ENCODE data around the gene WDR4.
"Not testable (repeated sequence)": the region's sequence is repeated elsewhere in the genome, so short reads cannot be mapped to it uniquely, and the experiment has no call there.

WDR4 gene

DNA sequence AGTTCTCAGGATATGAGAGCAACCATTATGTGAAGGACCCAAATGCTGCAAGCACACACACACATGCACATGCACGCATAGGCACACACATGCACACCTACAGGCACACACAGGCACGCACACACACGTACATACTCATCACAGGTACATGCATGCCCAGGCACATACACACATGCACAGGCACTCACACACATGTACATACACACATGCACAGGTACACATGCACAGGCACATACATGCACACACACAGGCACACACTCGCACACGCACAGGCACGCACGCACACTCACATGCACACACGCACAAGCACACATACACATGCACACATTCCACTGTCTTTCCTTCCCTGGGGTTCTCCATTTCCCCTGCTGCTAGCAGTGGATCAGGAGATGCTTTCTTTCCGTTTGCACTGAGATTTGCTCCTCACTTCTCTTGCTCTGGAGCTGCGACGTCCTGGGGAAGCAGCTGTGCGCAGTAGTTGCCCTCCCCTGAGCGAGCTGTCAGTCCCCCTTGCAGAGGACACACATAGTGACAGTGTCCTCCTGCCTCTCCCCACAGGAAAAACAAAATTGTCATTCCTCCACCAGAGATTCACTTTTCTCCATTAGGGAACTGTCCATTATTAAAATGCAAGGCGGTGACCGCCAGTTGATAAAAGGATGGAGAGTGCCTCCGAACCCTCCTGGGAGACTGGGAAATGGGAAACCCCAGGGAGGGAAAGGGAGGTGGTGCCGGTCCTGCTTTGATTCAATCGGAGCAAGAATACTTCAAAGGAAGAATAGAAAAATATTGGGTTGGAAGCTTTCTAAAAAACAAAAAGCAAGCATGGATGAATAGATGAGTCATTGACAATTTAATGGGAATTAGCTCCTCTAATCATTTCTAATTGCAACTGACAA lies 69.5 kb downstream of the WDR4 start:
- DNase-seq: no peak

DNA sequence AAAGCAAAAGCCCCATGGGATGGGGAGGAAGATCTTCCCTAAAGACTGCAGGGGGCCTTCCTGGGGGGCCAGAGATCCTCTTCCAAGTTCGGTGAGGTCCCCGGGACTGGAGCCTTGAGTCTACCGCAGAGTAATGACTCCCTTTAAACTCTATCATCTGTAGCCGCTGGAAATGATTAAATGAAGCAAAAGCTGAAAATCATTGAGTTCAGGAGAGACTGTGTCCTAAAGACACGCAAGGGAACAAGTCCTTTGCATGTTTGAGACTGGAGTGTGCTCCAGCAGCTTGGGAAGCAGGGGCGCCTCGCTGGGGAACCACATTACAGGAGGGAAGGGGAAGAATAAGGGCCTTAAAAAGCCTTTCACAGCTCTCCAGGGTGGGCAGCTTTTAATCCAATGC lies 70.2 kb downstream of the WDR4 start:
- no peak for DNase-seq

DNA sequence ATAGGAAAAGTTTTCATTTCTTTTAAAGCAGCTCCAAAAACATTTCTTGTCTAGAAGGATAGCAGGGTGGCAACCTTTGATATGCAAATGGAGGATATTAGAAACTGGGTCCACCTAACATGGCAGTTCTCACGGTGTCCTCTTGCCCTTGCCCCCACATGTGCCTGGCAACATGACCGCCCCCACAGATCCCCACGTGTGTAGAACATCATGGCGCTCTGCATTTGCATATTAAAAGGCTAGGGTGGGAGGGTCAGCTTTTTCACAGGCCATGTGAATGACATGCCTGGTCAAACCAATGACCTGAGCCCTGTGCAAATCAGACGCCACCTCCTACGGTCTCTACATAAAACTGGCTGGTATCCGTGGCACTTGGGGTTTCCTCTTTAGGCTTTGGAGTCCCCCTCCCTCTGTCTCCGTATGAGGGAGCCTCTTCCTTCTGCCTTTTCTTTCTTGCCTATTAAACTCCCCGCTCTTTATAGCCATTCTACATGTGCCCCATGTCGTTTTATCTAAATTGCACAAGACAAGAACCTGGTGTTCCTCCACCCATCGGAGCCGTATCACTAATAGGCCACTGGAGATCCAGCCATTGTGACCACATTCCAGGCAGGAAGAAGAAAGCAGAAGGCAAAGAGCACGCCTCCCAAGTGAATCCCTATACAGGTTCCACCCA lies 71.3 kb downstream of the WDR4 start:
- DNase-seq: no peak

DNA sequence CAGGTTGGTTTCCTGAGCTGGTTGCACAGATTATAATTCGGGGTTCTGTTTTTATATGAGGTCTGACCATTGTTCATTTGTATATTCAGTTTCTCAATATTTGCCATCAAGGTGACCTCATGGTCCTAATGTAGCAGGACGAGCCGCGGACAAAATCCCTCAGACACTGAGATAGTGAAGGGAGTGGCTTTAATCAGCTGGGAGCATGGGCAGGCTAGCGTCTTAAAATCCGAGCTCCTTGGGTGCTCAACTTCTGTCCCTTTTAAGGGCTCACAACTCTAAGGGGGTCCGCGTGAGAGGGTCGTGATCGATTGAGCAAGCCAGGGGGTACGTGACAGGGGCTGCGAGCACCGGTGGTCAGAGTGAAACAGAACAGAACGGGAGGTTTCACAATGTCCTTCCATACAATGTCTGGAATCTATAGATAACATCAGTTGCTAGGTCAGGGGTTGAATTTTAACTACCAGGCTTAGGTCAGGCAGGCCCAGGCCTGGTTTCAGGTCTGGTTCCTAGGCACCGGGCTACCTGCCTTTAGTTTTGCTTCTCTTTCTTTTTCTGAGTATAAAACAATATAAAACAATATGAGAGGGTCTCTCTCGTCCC lies 71.9 kb downstream of the WDR4 start:
- DNase-seq: not testable (repeated sequence)

DNA sequence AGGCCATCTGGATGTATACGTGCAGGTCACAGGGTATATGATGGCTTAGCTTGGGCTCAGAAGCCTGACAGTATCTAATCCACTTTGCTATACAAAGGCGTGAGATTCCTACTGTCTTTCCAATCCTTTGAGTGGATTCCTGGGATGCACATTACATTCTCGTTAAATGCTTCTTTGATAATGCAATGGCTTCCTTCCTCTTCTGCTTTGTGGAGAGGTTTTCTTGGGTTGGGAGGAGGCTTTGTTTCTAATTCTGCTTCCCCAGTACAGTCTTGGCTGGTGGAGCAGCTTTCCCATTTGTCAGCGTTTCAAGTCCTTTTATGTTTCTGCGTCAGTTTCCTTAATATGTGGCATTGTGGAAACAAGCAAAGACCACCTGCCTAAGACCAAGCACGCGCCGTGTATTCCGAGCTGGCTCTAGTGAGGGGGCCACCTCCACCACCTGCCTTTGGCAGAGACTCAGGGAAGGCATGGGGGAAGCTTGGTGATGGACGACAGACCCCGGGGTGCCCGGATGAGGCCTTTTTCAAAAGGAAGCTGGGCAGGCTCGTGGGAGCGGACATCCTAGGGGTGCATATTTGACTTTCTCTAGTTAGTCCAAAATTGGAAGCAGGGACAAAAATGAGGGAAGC lies 72.7 kb downstream of the WDR4 start:
- no peak for DNase-seq

DNA sequence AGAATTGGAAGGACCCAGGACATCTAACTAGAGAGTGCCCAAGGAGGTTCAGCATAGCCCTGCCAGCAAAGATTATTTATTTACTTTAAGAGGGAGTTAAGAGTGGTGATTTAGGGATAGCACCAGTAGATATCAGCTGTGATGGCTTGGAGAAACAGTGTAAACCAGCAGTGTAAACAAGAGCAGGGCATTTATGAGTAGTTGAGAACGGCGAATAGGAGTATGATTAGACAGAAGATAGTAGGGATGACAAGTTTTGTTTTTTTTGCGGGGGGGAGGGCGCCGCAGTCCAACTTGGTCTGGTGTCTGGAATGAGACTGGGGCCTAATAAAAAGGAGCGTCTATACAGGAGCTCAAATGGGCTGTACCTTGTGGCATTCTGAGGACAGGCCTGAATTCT lies 77.7 kb downstream of the WDR4 start:
- DNase-seq: not testable (repeated sequence)

DNA sequence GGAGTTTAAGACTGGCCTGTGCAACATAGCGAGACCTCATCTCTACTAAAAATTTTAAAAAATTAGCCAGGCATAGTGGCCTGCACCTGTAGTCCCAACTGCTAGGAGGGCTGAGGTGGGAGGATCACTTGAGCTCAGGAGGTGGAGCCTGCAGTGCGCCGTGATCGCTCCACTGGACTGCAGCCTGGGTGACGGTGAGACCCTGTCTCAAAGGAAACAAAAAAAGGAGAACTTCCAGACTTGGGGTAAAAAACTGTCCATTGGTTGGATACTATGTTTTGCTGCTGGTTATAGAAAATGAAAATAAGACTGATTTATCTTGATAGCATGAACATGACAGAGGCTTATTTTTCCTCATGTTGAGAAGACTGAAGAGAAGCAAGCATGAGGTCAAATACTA lies 79.4 kb downstream of the WDR4 start:
- DNase-seq: no peak

DNA sequence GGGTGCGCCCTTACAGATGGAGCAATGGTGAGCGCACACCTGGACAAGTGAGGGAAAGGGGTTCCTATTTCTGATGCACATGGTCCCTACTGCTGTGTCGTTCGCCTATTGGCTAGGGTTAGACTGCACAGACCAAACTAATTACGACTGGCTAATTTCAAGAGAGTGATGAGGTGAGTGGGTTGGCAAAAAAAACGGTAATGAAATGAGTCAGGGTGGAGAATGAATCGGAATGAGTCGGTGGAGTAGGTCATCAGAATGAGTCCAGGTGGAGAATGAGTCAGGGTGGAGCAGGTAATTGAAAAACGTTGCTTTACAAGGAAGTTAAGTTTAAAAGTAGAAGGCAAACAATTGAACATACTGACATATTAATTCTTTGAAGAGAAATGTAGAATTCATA lies 79.8 kb downstream of the WDR4 start:
- no peak for DNase-seq
